Duodenal mucosa (tissue), 2 donors: ENCODE data around the gene ARHGAP28.

ENCODE experiments used
- H3K27ac ChIP-seq: one replicate; pipeline ENCODE4 v1.7.0; 2013; ENCODE audit warnings: low read depth, low read length
- H3K27me3 ChIP-seq, 2 donors: one replicate each; pipeline ENCODE4 v1.7.0; 2013; ENCODE audit warnings: low read length in 2 of 2, control low read depth in 1 of 2; ENCODE audit not compliant: insufficient read depth in 2 of 2, control insufficient read depth in 1 of 2
- H3K36me3 ChIP-seq, 2 donors: one replicate each; pipeline ENCODE4 v1.7.0; 2013; ENCODE audit warnings: low read length in 2 of 2, control low read depth in 1 of 2; ENCODE audit not compliant: insufficient read depth in 2 of 2, control insufficient read depth in 1 of 2
- H3K4me1 ChIP-seq, 2 donors: one replicate each; pipeline ENCODE4 v1.7.0; 2013; ENCODE audit warnings: low read length in 2 of 2, control low read depth in 1 of 2; ENCODE audit not compliant: insufficient read depth in 2 of 2, control insufficient read depth in 1 of 2
- H3K4me3 ChIP-seq, 2 donors: one replicate each; pipeline ENCODE4 v1.7.0; 2013; ENCODE audit warnings: low read length in 2 of 2, low read depth in 1 of 2
- H3K9ac ChIP-seq, 2 donors: one replicate each; pipeline ENCODE4 v1.7.0; 2013; ENCODE audit warnings: low read length in 2 of 2, low read depth in 1 of 2
- H3K9me3 ChIP-seq, 2 donors: one replicate each; pipeline ENCODE4 v1.7.0; 2013; ENCODE audit warnings: low read length in 2 of 2, control low read depth in 1 of 2; ENCODE audit not compliant: control insufficient read depth in 1 of 2

Gene ARHGAP28

DNA sequence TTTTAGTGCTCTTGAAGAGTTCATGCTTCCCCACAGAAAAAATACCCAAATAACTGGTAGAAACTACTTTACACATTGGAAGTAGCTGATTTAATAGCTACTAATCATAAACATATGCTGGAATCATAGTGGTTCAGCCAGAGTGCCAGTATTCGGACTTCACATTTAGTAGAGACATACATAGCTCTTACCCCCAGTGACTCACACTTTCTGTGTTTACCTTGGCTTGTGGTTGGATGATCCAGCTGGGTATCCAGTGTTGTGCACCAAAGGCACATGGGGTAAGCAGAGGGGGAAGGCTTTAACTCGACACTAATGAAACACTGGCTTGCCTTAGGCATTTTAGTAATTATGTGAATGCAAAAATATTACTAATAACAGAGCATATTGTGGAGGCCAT lies 18.1 kb downstream of the ARHGAP28 start:
- Histone ChIP-seq H3K9ac (no peak overlapping the region), H3K4me1 (no peaks in the 10 kb centered on the region), H3K4me3 (no peak overlapping the region), H3K27me3 (no peaks in the 10 kb centered on the region), H3K9me3 (no peaks in the 10 kb centered on the region), H3K27ac (no peak overlapping the region), H3K36me3 (no peaks in the 10 kb centered on the region)

DNA sequence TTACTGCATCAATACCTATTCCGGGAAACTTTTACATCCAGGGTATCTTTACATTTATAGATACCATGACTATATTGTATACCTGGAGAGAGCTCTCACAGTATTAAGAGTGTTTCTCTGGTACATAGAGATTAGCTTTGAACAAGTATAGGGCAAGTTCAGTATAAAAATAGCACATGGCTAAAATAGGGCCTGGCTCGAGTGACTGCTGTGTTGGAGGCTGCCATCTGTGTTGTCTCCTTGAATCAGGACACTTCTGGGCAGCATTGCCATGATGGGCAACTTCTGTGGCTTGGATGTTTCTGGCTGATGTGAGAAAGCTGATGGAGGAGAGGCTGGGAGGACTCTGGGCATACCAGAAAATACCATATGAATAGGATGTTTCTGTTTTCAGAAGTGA lies 18.7 kb downstream of the ARHGAP28 start:
- Histone ChIP-seq H3K4me3 (no peak overlapping the region), H3K9ac (no peak overlapping the region), H3K9me3 (no peaks in the 10 kb centered on the region), H3K36me3 (no peaks in the 10 kb centered on the region), H3K4me1 (no peaks in the 10 kb centered on the region), H3K27ac (no peak overlapping the region), H3K27me3 (no peaks in the 10 kb centered on the region)

DNA sequence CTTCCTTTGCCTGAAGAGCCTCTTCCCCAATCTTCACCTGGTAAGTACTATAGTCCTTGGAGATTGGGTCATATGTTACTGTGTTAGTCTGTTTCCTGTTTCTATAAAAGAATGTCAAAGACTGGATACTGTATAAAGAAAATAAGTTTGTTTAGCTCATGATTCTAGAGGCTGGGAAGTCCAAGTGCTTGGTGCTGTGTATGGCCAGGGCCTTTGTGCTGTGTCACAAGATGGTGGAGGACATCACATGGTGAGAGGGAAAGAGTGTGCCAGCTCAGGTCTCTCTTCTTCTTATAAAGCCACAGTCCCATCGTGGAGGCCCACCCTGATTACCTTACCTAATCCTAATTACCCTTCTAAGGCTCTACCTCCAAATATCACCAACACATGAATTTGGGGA lies 20.9 kb downstream of the ARHGAP28 start:
- H3K9me3 ChIP-seq: no peaks in the 10 kb centered on the region
- no peaks in the 10 kb centered on the region for H3K27me3 ChIP-seq
- no peak overlapping the region for H3K4me3 ChIP-seq
- no peak overlapping the region for H3K27ac ChIP-seq
- H3K4me1 ChIP-seq: no peaks in the 10 kb centered on the region
- H3K9ac ChIP-seq: no peak overlapping the region
- H3K36me3 ChIP-seq: no peaks in the 10 kb centered on the region

DNA sequence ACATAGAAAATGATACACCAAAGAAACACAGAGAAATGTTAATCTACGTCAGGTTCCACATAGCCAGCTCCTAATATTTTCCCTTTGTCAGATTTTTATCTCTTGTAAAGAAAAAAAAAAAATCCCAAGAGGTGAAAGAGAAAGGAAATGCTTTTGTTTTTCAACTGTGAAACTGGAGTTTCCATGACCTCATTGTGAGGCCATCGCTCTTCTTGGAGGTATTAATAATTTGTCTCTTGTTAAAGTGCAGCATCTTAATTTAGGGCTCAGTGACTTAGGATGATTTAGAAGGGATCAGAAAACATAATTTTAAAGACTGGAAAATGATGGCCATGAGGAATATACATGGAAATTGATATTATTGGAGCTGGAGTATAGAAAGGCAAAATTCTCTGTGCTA lies 21.7 kb downstream of the ARHGAP28 start:
- Histone ChIP-seq H3K36me3 (no peaks in the 10 kb centered on the region), H3K9me3 (no peaks in the 10 kb centered on the region), H3K4me3 (no peak overlapping the region), H3K27ac (no peak overlapping the region), H3K9ac (no peak overlapping the region), H3K27me3 (no peaks in the 10 kb centered on the region), H3K4me1 (no peaks in the 10 kb centered on the region)

DNA sequence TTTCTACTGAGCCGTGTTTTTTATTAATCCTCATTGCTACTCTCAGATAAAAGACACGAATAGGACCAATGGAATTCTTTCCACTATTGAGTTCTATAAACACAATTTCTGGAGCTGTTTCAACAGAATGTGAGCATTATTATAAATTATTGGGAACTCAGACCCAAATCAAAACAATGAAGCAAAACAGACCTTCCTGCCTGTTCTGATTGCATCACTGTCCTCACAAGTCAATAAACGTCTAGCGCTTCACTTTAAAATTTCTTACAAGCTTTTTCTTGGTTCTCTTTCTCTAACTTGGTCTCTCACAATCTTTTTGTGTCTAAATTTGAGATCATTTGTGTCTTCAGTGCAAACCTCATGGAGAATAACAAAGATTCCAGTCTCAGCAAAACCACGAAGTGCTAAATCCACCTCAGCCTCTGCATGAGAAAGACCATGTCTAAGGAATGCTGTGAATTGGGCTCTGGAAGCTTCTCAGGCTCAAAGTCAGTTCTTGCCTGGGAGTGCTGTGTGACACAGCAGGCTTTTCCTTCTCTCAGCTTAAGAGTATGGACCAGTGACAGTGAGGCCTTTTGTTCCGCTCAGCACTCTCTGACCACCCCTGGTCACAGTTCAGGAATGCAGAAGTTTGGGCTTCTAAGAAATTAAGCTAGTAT lies 22.8 kb downstream of the ARHGAP28 start:
- Histone ChIP-seq H3K4me3 (no peak overlapping the region), H3K9ac (no peak overlapping the region), H3K27me3 (no peaks in the 10 kb centered on the region), H3K4me1 (no peaks in the 10 kb centered on the region), H3K36me3 (no peaks in the 10 kb centered on the region), H3K9me3 (no peaks in the 10 kb centered on the region), H3K27ac (no peak overlapping the region)

DNA sequence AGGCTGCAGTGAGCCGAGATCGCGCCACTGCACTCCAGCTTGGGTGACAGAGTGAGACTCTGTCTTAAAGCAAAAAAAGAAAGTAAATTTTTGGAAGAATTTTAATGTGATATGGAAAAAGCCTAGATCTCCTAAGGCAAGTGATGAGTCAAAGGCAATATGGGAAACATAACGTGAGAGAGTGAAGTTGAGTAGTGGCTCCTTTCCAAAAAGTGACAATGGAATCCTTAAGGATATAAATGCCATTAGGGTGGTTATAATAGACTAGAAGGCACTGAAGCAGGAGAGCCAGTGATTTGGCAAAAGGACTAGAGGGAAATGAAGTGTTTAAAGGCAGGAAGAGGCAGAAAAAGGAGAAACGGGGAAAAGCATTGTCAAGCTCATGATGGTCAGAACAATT lies 25.6 kb downstream of the ARHGAP28 start:
- Histone ChIP-seq H3K27ac (no peak overlapping the region), H3K4me3 (no peak overlapping the region), H3K9ac (no peak overlapping the region), H3K36me3 (no peaks in the 10 kb centered on the region), H3K4me1 (no peaks in the 10 kb centered on the region), H3K27me3 (no peaks in the 10 kb centered on the region), H3K9me3 (no peaks in the 10 kb centered on the region)

DNA sequence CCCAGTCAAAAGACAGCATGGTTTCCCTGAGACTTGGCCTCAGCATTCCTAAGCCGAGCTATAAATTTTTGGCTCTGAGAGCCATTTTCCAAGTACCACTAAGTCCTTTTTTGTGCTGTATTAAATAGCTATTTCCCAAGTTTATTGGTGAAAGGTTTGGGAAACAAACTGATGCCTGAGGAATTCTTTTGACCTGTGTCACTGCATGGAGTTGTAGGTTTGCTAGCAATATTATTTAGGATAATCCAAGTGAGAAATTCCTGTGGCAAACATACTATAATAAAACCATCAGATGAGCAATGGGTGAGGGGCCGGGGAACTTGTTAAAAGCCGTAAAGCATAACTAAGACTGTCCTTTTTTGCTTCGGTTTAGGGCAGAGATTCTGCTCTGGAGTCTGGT lies 28.4 kb downstream of the ARHGAP28 start:
- no peaks in the 10 kb centered on the region for H3K27me3 ChIP-seq
- H3K4me3 ChIP-seq: no peak overlapping the region
- H3K27ac ChIP-seq: no peak overlapping the region
- H3K9me3 ChIP-seq: no peaks in the 10 kb centered on the region
- no peaks in the 10 kb centered on the region for H3K4me1 ChIP-seq
- H3K9ac ChIP-seq: no peak overlapping the region
- H3K36me3 ChIP-seq: no peaks in the 10 kb centered on the region

DNA sequence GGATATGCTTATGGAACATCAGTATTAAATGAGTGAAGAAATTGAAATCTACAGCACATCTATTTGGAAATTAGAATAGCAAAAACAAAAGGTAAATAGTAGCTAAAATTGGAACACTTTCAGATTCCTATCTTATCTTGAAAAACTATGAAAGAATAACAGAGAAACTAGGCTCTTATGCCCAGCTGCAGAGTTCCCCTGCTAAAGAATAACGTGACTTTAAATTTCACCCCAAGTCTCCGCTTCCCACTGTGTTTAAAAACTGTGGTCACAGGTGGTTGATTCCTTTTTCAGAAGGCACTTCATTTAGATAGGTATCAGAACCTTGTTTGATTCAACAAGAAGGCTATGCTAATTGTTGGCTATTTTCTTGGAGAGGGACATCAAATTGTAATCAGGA lies 30.1 kb downstream of the ARHGAP28 start:
- Histone ChIP-seq H3K36me3 (no peaks in the 10 kb centered on the region), H3K9me3 (no peaks in the 10 kb centered on the region), H3K9ac (no peak overlapping the region), H3K4me3 (no peak overlapping the region), H3K27ac (no peak overlapping the region), H3K4me1 (no peaks in the 10 kb centered on the region), H3K27me3 (no peaks in the 10 kb centered on the region)

DNA sequence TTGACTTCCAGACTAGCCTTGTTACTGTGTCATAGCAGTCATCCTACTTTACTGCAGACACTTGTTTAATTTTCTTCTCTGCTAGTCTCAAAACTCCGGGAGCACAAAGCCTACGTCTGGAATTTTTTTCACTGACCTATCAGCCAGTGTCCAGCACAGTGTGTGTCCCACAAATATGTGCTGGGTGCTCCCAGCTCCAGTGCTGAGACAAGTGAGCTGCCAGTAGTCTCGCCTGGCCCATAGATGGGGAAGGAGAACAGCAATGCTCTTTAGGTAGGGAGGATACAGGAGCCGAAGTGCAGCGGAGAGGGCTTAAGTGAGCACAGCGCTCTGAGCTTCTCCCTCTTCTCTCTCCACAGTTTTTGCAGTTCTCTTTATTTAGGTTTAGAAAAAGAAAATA lies 34.0 kb downstream of the ARHGAP28 start:
- Histone ChIP-seq H3K27ac (no peak overlapping the region), H3K9ac (no peak overlapping the region)

DNA sequence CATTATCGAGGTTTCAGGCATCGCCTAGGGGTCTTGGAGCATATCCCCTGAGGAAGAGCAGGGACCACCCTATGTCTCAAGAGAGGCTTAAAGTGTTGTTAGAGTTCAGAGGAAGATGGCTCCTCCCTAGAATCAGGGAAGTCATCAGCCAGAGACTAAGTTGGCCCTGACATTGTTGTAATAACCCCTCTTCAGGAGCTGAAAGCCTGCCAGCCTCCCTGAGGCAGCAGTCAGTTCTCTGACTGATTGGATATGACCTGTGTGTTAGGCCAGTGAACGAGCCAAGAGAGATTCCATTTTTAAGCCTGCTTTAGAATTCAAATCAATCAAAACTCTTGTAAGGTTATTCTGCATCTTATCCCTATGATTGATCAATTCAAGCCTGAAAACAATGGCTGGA lies 34.9 kb downstream of the ARHGAP28 start:
- Histone ChIP-seq H3K27ac (no peak overlapping the region), H3K9me3 (no peaks in the 10 kb centered on the region), H3K4me1 (no peaks in the 10 kb centered on the region), H3K27me3 (no peaks in the 10 kb centered on the region), H3K4me3 (no peak overlapping the region), H3K9ac (no peak overlapping the region), H3K36me3 (no peaks in the 10 kb centered on the region)

More for the DNA sequence above, 34.0 kb downstream of the ARHGAP28 start:
- no peak overlapping the region for H3K4me3 ChIP-seq
- H3K27me3 ChIP-seq: no peaks in the 10 kb centered on the region
- H3K36me3 ChIP-seq: no peaks in the 10 kb centered on the region
- H3K4me1 ChIP-seq: no peaks in the 10 kb centered on the region
- H3K9me3 ChIP-seq: no peaks in the 10 kb centered on the region

DNA sequence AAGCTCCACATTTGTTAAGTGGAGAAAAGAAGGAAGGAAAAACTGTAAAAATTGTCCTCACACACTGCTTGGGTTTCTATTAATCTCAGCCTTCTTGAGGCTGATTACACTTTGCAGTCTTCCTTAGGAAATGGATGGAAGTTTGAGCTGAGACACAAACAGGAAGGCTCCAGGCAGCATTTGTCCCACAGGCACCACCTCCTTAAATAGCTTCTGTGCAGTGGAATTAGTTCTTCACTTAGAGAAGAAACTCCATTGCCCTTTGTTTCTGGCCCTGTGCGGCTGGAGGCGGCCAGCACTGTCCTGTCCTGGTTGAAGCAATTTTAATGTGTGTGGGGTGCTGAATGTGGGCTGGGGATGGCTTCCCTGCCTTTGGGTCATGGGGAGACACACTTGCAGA lies 44.3 kb downstream of the ARHGAP28 start:
- Histone ChIP-seq H3K27ac (no peak overlapping the region), H3K4me1 (no peaks in the 10 kb centered on the region), H3K4me3 (no peak overlapping the region), H3K9ac (no peak overlapping the region), H3K27me3 (no peaks in the 10 kb centered on the region), H3K36me3 (no peaks in the 10 kb centered on the region), H3K9me3 (no peaks in the 10 kb centered on the region)
